Measurements from ENCODE around the gene DNAJC27.
A peak's percentile ranks its signal among the peaks of the same experiment; 100 is the strongest.
"Not testable (repeated sequence)": the region's sequence is repeated elsewhere in the genome, so short reads cannot be mapped to it uniquely, and the experiment has no call there.

Gene DNAJC27

DNA sequence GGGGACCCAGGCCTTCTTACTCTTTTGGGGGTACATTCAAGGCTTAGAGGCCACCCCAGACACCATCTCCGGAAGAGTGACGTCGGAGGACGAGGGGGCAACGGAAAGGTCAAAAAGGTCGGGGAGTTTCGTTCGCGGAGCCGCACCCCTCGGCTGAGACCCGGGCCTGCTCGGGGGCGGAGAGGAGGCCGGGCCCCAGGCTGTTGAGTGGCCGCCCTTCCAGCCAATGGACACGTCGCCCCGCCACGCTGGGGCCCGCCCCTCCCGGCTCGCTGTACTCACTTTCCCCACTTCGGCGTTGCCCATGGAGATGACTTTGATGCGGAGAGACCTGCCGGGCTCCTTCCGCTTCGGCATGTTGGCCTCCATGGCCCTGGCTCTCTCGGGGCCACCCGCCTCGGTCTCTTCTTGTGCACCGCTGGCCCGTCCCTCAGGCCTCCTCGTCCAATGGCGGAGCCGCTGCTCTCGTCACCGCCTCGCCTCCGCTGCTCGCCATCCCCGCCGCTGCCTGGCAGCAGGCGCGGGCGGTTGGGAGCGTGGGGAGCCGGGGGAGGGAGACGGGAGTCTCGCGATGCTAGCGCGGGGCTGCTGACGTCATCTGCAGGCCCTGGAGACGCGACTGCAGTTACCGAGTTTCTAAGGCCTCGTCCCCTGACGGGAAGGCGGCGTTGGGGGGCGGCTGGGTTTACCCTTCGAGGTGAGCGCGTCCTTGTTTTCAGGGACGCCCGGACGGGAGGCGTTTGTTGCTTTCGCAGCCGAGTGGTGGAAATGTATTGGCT, at the start of gene DNAJC27:
Gene DNAJC27 (minus strand): TSS at position 420 of the 779 bp plus-strand sequence. CDS start 51 bp downstream, at position 369.
- FAIRE-seq (peak; percentile 95), DNase-seq (ENCODE audit: insufficient read length, low spot score) (peak; percentile 98)

DNA sequence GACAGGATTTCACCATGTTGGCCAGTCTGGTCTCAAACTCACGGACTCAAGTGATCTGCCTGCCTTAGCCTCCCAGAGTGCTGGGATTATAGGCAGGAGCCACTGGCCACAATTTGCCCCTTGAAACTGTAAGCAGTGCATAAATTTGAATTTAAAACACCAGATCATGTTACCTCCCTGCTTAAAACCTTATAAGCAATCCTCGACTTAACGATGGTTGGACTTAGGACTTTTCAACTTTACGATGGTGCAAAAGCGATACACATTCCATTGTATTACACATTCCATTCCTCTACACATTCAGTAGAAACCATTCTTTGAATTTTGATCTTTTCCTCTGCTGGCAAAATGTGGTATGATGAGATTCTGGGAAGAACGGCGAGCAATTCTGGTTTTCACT, 46.9 kb upstream of the DNAJC27 start:
- DNase-seq (ENCODE audit: insufficient read length, low spot score) (no peak), FAIRE-seq (no peak)

DNA sequence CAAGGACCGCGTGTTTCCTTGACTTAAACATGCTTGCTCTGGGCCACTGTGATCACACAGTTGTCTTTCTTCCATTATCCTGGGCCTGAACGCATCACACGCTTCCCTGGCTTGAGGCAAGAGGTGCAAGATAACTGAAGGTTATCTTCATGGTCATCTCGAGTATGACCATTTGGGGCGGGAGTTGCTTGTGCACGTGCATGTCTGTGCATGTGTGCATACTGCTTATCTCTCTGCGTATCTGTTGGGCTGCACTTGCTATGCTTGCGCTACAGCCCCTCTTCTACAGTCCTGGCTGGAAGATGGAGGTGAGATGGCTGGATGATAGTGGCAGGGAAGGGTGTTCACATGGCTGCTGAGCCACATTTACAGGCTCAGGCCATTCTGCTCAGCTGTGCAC, 42.9 kb upstream of the DNAJC27 start:
- DNase-seq (ENCODE audit: insufficient read length, low spot score) (no peak), FAIRE-seq (no peak)

DNA sequence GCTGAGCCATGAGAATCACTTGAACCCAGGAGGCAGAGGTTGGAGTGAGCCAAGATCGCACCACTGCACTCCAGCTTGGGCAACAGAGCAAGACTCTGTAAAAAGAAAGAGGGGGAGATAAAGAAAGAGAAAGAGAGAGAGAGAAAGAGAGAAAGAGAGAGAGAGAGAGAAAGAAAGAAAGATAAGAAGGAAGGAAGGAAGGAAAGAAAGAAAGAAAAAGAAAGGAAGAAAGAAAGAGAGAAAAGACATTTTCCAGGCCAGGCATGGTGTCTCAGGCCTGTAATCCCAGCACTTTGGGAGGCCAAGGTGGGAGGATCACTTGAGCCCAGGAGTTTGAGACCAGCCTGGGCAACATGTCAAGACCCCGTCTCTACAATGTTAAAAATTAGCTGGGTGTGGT, 39.6 kb upstream of the DNAJC27 start:
- FAIRE-seq; DNase-seq (ENCODE audit: insufficient read length, low spot score): not testable (repeated sequence)

DNA sequence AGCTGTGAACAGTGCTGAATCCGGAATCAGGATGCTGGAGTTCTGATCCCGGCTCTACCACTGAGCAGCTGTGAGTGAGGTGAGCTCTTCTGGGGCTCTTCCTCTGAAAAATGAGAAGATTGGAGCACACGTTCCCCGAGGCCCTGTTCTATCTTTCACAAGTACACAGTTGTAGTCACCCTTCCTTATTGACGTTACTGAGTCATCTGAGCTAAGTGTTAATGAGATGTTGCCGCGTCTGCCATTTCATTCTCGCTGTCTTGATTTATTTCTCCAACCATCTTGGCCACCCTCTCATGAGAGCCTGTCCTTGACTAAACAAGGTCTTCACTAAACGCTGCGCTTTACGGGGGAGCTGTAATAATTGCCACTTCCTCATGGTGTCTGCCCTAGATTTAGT, 38.2 kb upstream of the DNAJC27 start:
- no peak for DNase-seq (ENCODE audit: insufficient read length, low spot score)
- no peak for FAIRE-seq

DNA sequence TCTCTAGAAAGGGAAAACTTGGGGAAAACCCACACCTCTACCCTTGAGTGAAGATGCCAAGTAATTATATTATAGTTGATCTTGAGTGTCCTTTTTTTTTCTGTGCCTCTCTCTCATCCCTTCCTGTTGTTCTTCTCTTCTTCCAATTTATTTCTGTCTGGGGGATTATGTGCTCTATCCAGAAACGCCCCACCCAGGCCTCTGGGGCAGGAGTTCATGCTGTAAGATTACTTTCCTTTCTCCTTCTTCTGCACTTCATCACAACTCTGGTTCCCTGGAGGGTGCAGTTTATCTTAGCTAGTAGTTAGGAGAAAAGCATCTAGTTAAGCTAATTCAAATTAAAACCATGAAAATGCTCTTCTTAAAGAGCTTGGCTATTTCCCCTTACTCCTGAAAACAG, 30.3 kb upstream of the DNAJC27 start:
- no peak for DNase-seq (ENCODE audit: insufficient read length, low spot score)
- FAIRE-seq, result no peak

DNA sequence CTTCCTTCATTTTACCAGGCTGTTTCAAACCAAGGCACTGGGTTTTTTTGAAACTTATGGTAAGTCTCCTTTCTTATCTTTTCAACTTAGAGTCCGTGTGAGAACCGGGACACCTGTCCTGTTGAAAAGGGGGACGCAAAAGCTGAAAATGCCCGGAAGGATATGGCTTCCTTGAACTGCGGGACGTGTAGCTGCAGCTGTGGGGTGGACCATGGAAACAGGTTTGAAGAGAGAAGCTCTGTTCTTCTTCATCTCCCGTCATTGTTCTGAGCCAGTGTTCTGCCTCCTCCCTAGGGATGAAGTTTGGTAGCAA, 29.5 kb upstream of the DNAJC27 start:
- FAIRE-seq (no peak), DNase-seq (ENCODE audit: insufficient read length, low spot score) (no peak)

DNA sequence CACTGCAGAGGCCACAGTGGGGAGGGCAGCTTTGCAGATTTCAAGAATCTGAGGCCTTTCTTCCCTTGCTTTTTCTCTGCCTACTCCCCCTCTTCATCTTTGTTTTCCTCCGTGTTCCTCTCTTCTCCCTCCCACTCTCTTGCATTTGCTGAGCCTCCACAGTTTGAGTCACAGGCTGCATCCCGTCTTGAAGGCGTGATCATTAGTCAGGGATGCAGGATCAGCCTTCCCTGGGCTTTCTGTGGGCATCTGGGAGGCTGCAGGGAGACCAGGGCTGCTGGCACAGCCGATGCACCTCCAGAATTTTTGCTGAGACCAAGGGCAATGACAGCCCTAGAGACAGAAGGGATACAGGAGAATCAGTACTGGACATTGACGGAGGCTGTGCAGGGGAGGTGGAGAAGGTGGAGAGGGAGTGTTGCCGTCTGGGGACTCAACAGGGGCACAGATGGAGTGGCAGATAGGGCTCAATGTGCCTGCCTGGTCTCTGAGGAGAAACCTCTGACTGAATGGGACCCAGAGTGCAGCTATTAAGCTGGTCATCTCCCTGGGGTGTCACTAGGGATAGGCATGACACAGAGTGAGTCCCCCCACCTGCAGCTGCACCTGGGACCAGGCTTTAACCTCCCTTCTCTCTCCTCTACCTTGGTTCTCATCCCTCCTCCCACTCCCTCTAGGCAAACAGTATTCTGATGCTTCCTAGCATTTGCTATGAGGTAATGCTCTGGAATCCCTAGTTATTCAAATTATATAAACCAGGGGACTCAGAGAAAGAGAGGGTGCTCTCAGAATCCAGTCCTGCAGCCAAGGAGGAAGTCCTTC, 29.0 kb upstream of the DNAJC27 start:
- FAIRE-seq (no peak), DNase-seq (ENCODE audit: insufficient read length, low spot score) (no peak)

DNA sequence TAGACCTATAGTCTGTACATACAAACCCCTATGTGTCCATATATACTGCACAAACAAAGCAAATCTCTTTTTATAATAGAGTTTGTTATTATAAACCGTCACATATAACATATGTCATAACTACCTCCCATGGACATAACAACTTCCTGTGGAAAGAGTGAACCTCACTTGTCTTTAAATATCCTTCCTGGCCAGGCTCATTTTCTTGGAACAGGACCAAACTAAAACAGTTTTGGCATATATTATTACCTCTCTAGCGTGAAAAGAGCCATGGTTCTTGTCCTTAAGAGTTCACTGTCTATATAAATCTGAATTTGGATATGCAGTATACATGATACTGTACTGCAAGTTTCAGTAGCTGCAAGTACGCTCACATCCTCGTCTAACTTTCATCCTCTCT, 28.3 kb upstream of the DNAJC27 start:
- DNase-seq (ENCODE audit: insufficient read length, low spot score), result no peak
- no peak for FAIRE-seq

DNA sequence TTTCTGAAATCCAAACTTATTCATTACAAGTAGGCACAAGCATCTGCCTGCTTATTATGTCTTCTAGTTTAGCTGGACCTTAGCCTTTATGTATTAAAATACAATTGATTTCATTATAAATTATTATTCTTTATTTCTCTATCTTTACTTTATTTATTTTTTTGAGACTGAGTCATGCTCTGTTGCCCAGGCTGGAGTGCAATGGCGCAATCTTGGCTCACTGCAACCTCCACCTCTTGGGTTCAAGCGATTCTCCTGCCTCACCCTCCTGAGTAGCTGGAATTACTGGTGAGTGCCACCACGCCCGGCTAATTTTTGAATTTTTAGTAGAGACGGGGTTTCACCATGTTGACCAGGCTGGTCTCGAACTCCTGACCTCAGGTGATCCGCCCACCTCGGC, 27.3 kb upstream of the DNAJC27 start:
- DNase-seq (ENCODE audit: insufficient read length, low spot score); FAIRE-seq: not testable (repeated sequence)

DNA sequence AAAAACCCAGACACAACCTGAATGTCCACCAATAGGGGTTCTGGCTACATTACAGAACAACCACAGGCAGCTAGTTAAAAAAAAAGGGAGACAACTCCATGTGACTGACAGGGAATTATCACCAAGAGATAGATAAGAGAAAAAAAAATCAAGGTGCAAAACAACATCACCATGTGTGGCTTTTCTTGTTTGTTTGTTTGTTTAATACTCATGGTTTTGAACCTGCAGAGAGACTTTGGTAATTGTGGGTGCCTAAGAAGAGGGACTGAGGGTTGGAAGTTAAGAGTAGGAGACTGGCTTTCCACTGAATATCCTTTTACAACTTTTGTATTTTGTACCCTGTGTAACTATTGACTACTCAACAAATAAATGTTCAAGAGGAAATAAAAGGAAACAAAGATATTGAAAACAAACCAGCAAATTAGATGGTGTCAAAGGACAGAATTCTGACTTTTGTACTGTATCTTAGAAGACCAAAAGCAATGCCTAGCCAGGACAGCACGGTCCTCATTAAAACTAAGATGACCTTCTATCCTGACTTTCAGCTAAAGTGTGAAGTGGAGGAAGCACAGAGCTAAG, 22.5 kb upstream of the DNAJC27 start:
- DNase-seq (ENCODE audit: insufficient read length, low spot score), result no peak
- no peak for FAIRE-seq

DNA sequence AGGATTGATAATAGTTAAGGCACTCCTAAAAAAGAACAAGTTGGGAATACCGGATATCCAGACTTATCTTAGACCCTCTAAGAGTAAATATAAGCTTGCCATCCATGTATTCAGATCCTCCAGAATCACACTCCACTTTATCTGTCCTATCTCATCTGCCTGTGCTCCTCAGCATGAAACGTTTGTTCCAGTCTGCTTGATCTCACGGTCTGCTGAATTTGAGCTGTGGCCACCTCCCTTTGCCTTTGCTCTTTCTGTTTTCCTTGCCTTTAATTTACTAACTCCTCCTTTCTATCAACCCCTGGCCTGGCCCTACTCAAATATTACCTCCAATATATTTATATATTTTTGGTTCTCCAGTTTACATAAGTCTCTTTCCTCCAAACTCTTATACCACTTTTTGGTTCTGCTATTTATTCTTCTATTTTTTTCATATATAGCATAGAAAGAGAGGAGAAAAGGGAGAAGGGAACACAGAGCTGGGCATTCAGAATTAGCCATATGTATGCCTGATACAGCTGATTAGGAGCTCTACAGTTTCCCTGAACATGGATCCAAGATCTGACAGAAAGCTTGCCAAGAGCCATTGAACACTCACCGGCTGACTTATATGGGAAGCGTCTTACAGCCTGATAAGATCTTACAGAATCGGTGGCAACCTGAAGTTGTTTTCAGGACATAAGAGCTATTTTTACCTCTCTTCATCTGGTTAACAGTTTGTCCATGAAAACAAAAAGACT, 21.8 kb upstream of the DNAJC27 start:
- FAIRE-seq, result no peak
- DNase-seq (ENCODE audit: insufficient read length, low spot score), result no peak

DNA sequence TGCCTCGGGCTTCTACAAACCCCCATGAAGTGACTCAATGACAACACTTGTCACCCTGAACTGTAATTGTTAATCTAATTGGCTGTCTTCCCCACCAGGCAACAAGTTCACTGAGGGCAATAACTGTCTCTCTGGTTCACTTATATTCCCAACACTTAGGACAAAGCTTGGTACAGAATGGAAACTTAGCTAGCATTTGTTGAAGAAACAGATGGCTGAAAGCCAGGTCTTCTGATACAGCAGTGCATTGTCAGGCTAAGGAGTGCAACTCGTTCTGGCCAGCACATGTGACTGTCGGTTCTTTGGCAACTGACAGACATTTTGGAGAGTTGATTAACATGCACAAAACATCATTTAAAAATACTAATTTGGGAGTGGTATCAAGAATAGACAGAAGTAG, 14.6 kb upstream of the DNAJC27 start:
- DNase-seq (ENCODE audit: insufficient read length, low spot score), result no peak
- FAIRE-seq, result no peak

DNA sequence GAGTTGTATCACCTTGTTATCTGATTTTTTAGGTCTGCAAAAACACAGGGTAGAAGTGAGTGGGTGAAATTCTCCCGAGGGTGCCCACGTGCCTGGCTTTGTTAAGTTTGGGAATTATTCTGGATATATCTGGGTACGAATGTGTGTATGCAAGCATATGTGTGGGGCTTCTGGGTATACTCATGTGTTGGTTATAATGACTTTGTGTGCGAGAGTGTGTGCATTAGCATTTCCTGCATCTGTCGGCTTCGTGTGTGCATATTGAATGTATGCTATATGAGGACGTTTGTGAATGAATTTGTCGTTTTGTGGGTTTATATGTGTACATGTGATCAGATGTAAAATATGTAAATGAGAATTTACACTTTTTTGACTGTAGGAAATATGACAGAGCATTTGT, 13.8 kb upstream of the DNAJC27 start:
- no peak for FAIRE-seq
- DNase-seq (ENCODE audit: insufficient read length, low spot score), result no peak

DNA sequence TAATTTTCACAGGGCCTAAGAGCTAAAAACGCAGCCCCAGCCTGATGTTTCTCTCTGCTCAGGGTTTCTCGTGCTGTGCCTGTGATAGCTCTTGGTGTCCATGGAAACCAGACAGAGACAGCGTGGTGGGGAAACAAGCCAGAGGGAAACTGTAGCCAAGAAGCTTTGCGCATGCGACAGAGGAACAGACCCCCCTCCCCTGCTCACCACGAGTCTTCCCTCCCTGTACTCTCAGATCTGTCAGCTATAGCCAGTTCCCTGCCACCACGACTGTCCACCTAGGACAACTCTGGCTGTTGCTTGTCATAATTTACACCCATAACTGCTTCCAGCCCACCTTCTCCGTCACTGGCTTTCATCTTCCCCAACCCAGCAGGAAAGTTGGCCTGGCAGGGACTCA, 13.2 kb upstream of the DNAJC27 start:
- DNase-seq (ENCODE audit: insufficient read length, low spot score) (no peak), FAIRE-seq (no peak)

DNA sequence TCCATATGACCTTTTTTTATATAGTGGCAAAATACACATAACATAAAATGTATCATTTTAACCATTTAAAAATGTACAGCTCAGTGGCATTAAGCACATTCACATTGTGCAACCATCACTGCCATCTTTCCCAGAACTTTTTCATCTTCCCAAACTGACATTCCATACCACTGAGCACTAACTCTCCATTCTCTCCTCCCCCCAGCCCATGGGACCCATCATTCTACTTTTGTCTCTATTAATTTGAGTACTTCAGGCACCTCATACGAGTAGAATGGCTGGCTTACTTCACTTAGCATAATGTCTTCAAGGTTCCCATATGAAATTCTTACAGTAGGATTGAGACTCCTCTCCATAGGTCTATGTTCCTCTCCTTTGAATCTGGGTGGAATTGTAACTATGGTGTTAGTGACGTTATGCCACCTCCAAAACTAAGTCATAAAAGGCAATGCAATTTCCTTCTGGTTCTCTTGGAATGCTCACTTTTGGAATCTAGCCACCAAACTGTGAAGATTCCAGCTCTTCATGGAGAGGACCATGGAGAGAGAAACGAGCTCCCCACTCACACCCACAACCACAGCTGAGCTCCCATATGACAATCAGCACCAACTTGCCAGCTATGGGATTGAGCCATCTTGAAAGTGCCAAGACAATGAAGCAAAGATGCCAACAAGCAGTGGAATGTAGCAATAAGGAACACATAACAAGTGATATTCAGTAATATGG, 9.8 kb upstream of the DNAJC27 start:
- DNase-seq (ENCODE audit: insufficient read length, low spot score) (no peak), FAIRE-seq (no peak)

DNA sequence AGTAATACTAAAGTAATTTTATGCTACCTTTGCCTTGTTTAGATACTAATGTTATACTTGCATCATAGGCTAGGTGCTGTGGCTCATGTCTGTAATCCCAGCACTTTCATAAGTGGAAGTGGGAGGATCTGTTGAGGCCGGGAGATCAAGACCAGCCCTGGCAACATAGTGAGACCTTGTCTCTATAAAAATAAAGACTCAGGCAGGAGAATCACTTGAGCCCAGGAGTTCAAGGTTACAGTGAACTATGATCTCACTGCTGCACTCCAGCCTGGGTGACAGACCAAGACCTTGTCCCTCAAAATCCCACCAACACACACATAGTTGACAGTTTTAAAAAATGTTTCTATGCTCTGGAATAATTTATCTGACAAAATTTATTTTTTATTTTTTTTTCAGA, 6.9 kb upstream of the DNAJC27 start:
- DNase-seq (ENCODE audit: insufficient read length, low spot score) (no peak), FAIRE-seq (no peak)

DNA sequence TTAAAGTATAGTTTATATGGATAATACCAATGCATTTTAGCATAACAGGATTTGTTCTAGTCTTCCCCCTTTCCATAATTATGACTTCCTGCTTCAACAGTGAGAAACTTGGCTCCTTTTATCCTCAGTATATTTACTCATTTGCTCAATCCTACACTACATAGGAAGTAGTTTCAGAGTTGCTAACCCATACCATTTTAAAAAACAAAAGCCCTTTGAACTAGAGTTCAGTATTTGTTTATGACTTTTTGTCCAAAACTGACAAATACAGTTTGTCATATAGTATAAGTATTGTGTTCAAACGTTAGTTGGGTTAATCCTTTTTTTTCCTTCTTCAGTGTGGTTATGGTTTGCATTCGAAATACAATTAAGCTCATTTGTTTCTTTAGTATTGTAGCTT, 5.9 kb upstream of the DNAJC27 start:
- FAIRE-seq, result no peak
- no peak for DNase-seq (ENCODE audit: insufficient read length, low spot score)

DNA sequence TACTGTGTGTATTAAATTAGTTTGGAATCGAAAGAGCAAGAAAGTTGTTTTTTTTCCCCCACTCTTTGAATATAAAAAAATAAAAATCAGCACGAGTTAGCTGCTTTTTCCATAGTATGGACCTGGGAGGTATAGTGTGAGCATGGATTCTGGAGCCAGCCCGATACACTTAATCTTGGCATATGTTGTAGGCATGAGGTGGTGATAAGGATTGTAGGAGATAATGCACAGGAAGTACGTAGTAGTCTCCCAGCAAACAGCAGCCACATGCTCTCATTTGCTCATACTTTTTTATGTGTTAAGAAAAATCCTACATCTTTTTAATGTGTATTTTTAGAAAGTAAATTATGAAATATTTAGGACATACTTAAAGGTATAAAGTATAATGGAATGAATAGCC, 2.1 kb upstream of the DNAJC27 start:
- no peak for DNase-seq (ENCODE audit: insufficient read length, low spot score)
- FAIRE-seq, result no peak

DNA sequence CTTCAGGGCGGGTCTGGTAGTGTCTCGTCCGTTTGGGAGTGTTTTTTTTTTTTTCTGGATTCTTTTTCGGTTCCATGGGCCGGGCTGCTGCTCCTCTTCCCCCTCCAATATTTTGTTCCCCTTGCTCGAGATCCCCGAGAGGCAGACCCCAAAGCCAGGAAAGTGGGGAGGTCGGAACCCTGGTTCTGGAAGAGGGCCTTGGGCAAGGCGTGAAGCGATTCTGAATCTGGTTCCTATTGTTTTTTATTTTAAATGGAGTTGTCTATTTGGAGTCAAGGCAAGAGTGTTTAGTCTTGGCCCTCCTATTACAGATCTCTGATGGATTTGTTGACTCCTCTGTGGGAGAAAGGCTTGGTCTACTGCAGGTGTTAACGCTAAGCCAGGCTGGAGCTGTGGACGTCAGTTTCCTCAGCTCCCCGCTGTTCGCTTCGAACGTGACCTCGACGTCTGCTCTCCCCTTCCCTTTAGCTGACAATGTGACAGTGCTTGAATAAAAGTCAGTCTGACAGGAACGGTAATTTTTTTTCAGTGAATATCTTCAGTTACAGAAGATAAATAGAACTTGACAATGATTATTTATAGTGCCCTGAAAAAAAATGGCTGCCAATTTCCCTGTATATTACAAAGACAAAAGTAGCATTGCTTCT, 683 bp upstream of the DNAJC27 start:
- DNase-seq (ENCODE audit: insufficient read length, low spot score) (peak; percentile 30), FAIRE-seq (no peak)

Measured in HTR-8/SVneo (cell line).